Suprapubic skin (tissue), 4 donors: Measurements from ENCODE around the gene DTNA. TPM values are rescaled to one million over a fixed set of nuclear protein-coding genes. Genes with fewer than 3 reads are reported as not detected.

Experiments used
- DNase-seq, 2 donors: peaks; one replicate each; pipeline ENCODE4 v3.0.0-alpha.2; 2019; ENCODE audit warnings: low spot score in 2 of 2
- H3K27ac ChIP-seq: fragments of 200-600 bp; sonication (generic); one replicate; pipeline ENCODE4 v1.5.1; 2019
- H3K27me3 ChIP-seq: fragments of 200-600 bp; sonication (generic); one replicate; pipeline ENCODE4 v1.5.1; 2019
- H3K36me3 ChIP-seq: fragments of 200-600 bp; sonication (generic); one replicate; pipeline ENCODE4 v1.5.1; 2019
- H3K4me1 ChIP-seq: fragments of 200-600 bp; sonication (generic); one replicate; pipeline ENCODE4 v1.5.1; 2019
- H3K4me3 ChIP-seq: fragments of 200-600 bp; sonication (generic); one replicate; pipeline ENCODE4 v1.5.1; 2019; ENCODE audit warnings: mild to moderate bottlenecking
- H3K9me3 ChIP-seq: fragments of 200-600 bp; sonication (generic); one replicate; pipeline ENCODE4 v1.5.1; 2019
- EP300 ChIP-seq: sonication (generic); formaldehyde crosslinking; IDR thresholded peaks from one replicate; pipeline ENCODE4 v1.6.1; 2017; ENCODE audit warnings: antibody characterized with exemption
- POLR2A ChIP-seq, 2 donors: fragments of 450-650 bp; IDR thresholded peaks; one replicate each; pipeline ENCODE4 v1.6.1; 2017; ENCODE audit warnings: antibody characterized with exemption in 2 of 2, mild to moderate bottlenecking in 2 of 2, moderate library complexity in 2 of 2
- POLR2AphosphoS5 ChIP-seq, 3 donors: sonication (generic); formaldehyde crosslinking; IDR thresholded peaks; one replicate each; pipeline ENCODE4 v1.6.1; 2017; ENCODE audit warnings: antibody characterized with exemption in 3 of 3
- WGBS: methylation state at CpG from one replicate; pipeline ENCODE4 v1.1.5; 2018; 5-methylcytosine and 5-hydroxymethylcytosine counted together
- total RNA-seq, 4 donors: library from RNA; depleted of rRNA; stranded (reverse); fragments of >200 nt; gene quantifications; one replicate each; pipeline ENCODE4 v1.1.0, GENCODE V29; 2016
- TF ChIP-seq, protein P1 (sequence below), 2 donors: fragments of 200-600 bp in 1 of 2; fragments of 450-650 bp in 1 of 2; sonication (generic) in 1 of 2; IDR thresholded peaks; one replicate each; pipeline ENCODE4 v1.5.1; 2016 to 2019; ENCODE audit warnings: antibody characterized with exemption in 2 of 2, mild to moderate bottlenecking in 1 of 2, moderate library complexity in 1 of 2

DTNA gene
- total RNA-seq, 4 donors from 2014 or later: 3.0 to 15.9 (median 5.1) TPM

DNA sequence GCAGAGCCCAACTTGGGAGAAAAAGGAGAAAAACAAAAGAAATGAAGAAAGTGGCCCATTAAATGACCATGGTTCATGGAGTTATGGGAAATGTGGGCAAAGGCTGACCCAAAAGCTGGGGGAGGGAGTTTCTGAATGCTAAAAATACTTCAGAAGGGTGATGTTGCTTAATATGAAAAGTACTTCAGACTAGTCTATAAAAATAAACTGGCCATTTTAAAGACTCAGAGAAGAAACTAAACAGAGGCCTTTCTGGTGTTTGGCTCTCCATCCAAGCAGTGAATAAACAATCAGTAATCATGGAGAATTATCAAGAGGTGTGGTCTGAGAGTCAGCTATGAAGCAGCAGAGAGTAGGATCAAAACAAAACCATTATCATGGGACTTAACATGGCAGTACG, 170.3 kb downstream of the DTNA start:
- Histone ChIP-seq H3K36me3 (no peaks in the 10 kb centered on the region), H3K27ac (no peak overlapping the region)

DNA sequence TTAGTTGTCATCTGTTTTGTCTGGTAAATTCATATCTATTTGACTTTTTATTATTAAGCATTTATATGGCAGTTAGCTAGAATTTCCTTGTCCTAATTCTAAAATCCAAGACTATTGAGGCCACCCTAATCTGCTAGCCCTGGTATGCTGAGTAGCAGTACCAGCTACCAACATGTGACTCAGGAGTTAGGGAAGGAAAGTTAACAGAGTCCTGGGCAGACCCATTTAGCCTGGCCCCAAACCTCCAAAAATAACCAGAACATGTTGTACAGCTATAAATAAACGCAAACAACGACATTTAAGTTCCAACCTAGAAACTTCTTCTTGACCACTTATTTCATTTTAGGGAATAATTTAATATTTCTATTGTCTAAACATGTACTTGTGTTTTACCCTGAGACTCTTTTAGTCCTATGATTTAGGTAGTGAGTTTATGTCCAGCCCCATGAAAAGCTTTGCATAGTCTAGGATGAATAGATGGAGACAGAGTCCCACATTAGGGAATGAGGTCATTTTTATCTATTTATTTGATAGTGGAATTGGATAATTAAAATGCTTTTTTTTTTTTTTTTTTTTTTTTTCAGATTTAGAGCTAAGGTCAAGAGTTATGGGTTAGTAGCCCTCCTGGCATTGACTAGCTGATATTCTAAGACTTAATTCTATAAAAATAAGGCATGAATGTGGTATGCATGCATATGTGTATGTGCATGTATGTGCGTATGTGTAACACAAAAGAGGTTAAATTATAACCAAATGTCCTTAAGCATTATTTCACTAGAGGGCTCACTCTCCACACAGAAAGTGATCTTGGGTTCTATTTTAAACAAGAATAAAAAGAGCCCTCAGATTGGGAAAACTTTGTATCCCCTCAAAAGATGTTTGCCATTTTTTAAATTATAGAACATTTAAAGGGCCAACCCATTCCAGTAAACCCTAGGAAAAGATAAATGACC, 171.1 kb downstream of the DTNA start:
- whole genome bisulfite sequencing: 63% methylated on average over 3 of the region's 3 CpGs
- Histone ChIP-seq H3K4me3 (no peak overlapping the region), H3K27ac (no peak overlapping the region), H3K36me3 (no peaks in the 10 kb centered on the region), H3K4me1 (no peaks in the 10 kb centered on the region), H3K9me3 (no peaks in the 10 kb centered on the region), H3K27me3 (no peaks in the 10 kb centered on the region)
- DNase-seq: no peak
- no peak for TF ChIP-seq POLR2A (IDR thresholded peaks at IDR 0.05)
- TF ChIP-seq POLR2AphosphoS5 (IDR thresholded peaks at IDR 0.05): no peak
- TF ChIP-seq, protein P1, sequence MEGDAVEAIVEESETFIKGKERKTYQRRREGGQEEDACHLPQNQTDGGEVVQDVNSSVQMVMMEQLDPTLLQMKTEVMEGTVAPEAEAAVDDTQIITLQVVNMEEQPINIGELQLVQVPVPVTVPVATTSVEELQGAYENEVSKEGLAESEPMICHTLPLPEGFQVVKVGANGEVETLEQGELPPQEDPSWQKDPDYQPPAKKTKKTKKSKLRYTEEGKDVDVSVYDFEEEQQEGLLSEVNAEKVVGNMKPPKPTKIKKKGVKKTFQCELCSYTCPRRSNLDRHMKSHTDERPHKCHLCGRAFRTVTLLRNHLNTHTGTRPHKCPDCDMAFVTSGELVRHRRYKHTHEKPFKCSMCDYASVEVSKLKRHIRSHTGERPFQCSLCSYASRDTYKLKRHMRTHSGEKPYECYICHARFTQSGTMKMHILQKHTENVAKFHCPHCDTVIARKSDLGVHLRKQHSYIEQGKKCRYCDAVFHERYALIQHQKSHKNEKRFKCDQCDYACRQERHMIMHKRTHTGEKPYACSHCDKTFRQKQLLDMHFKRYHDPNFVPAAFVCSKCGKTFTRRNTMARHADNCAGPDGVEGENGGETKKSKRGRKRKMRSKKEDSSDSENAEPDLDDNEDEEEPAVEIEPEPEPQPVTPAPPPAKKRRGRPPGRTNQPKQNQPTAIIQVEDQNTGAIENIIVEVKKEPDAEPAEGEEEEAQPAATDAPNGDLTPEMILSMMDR (IDR thresholded peaks at IDR 0.05): no peak
- TF ChIP-seq EP300: no peak

More for the DNA sequence above, 170.3 kb downstream of the DTNA start:
- no peak overlapping the region for H3K4me3 ChIP-seq
- H3K4me1 ChIP-seq: no peaks in the 10 kb centered on the region
- WGBS: 75% methylated on average over 1 of the region's 1 CpG
- TF ChIP-seq, protein P1 (IDR thresholded peaks at IDR 0.05): no peak
- no peaks in the 10 kb centered on the region for H3K27me3 ChIP-seq
- H3K9me3 ChIP-seq: no peaks in the 10 kb centered on the region
- no peak for DNase-seq

- Histone ChIP-seq H3K27me3 (no peaks in the 10 kb centered on the region), H3K27ac (no peak overlapping the region), H3K9me3 (no peaks in the 10 kb centered on the region), H3K36me3 (no peaks in the 10 kb centered on the region), H3K4me1 (no peaks in the 10 kb centered on the region), H3K4me3 (no peak overlapping the region)
- TF ChIP-seq, protein P1 (IDR thresholded peaks at IDR 0.05): no peak
- TF ChIP-seq POLR2AphosphoS5 (IDR thresholded peaks at IDR 0.05): no peak
- TF ChIP-seq POLR2A (IDR thresholded peaks at IDR 0.05): no peak
- no peak for TF ChIP-seq EP300
- 88% methylated on average over 6 of the region's 6 CpGs for WGBS
- no peak for DNase-seq
Measured at GRCh38 chr18:34884436-34884835, 174.3 kb downstream of the DTNA start.

- Histone ChIP-seq H3K9me3 (no peaks in the 10 kb centered on the region), H3K4me1 (no peaks in the 10 kb centered on the region), H3K4me3 (no peak overlapping the region), H3K27me3 (no peaks in the 10 kb centered on the region), H3K27ac (no peak overlapping the region), H3K36me3 (no peaks in the 10 kb centered on the region)
- 93% methylated on average over 1 of the region's 1 CpG for WGBS
- TF ChIP-seq, protein P1 (IDR thresholded peaks at IDR 0.05): no peak
- TF ChIP-seq POLR2AphosphoS5 (IDR thresholded peaks at IDR 0.05) (no peak), POLR2A (IDR thresholded peaks at IDR 0.05) (no peak)
- no peak for DNase-seq
Measured at GRCh38 chr18:34886177-34886576, 176.1 kb downstream of the DTNA start.

- Histone ChIP-seq H3K9me3 (no peaks in the 10 kb centered on the region), H3K27me3 (no peaks in the 10 kb centered on the region), H3K4me3 (no peak overlapping the region), H3K36me3 (no peaks in the 10 kb centered on the region), H3K4me1 (no peaks in the 10 kb centered on the region), H3K27ac (no peak overlapping the region)
- WGBS: 82% methylated on average over 4 of the region's 4 CpGs
- TF ChIP-seq POLR2AphosphoS5 (IDR thresholded peaks at IDR 0.05) (no peak), POLR2A (IDR thresholded peaks at IDR 0.05) (no peak), EP300 (no peak)
- TF ChIP-seq, protein P1 (IDR thresholded peaks at IDR 0.05): no peak
- DNase-seq: no peak
Measured at GRCh38 chr18:34887881-34888580, 177.9 kb downstream of the DTNA start.
